HEK293T (cell line): ENCODE data around the gene ANKFN1.
"Not testable (repeated sequence)": the region's sequence is repeated elsewhere in the genome, so short reads cannot be mapped to it uniquely, and the experiment has no call there.

ENCODE experiments used
- CTCF ChIA-PET: fragments of 350-600 bp; formaldehyde crosslinking; extraction: SDS; loops from one replicate; lab custom pipeline; 2021; ENCODE audit warnings: antibody characterized with exemption, inconsistent platforms; lab: Yijun Ruan, JAX
- POLR2A ChIA-PET: fragments of 350-600 bp; formaldehyde crosslinking; extraction: SDS; loops from one replicate; lab custom pipeline; 2020; ENCODE audit warnings: antibody characterized with exemption, inconsistent platforms; lab: Yijun Ruan, JAX
- DNase-seq: peaks from one replicate; pipeline ENCODE4 v3.0.0; 2012; ENCODE audit warnings: mixed read lengths; ENCODE audit errors: extremely low spot score
- ARNT ChIP-seq: fragments of 450-650 bp; IDR thresholded peaks from 2 replicates; pipeline ENCODE4 v1.6.1; 2017; ENCODE audit warnings: mild to moderate bottlenecking
- BHLHE40 ChIP-seq: fragments of 450-650 bp; IDR thresholded peaks from 2 replicates; pipeline ENCODE4 v1.6.1; 2016; ENCODE audit warnings: mild to moderate bottlenecking, moderate library complexity, borderline replicate concordance
- CTBP1 ChIP-seq: fragments of 450-650 bp; IDR thresholded peaks from 2 replicates; pipeline ENCODE4 v1.6.1; 2016; ENCODE audit warnings: borderline replicate concordance
- ELF4 ChIP-seq: fragments of 450-650 bp; IDR thresholded peaks from 2 replicates; pipeline ENCODE4 v1.6.1; 2017; ENCODE audit warnings: antibody characterized with exemption
- FOXA1 ChIP-seq: fragments of 450-650 bp; IDR thresholded peaks from 2 replicates; pipeline ENCODE4 v1.6.1; 2016; ENCODE audit warnings: mild to moderate bottlenecking
- FOXK2 ChIP-seq: fragments of 450-650 bp; IDR thresholded peaks from 2 replicates; pipeline ENCODE4 v1.6.1; 2016; ENCODE audit warnings: mild to moderate bottlenecking
- FOXM1 ChIP-seq: fragments of 450-650 bp; IDR thresholded peaks from 2 replicates; pipeline ENCODE4 v1.6.1; 2017; ENCODE audit warnings: mild to moderate bottlenecking, borderline replicate concordance
- HDGF ChIP-seq: fragments of 450-650 bp; IDR thresholded peaks from 2 replicates; pipeline ENCODE4 v1.6.1; 2017; ENCODE audit warnings: antibody characterized with exemption, borderline replicate concordance
- L3MBTL2 ChIP-seq: fragments of 450-650 bp; conservative IDR thresholded peaks from 2 replicates; pipeline ENCODE4 v1.6.1; 2016; ENCODE audit warnings: mild to moderate bottlenecking
- LEF1 ChIP-seq: fragments of 450-650 bp; IDR thresholded peaks from 2 replicates; pipeline ENCODE4 v1.6.1; 2017; ENCODE audit warnings: mild to moderate bottlenecking, borderline replicate concordance
- NFRKB ChIP-seq: fragments of 450-650 bp; IDR thresholded peaks from 2 replicates; pipeline ENCODE4 v1.6.1; 2016; ENCODE audit warnings: mild to moderate bottlenecking, moderate library complexity
- PKNOX1 ChIP-seq: fragments of 450-650 bp; IDR thresholded peaks from 2 replicates; pipeline ENCODE4 v1.6.1; 2016
- SP1 ChIP-seq: fragments of 450-650 bp; IDR thresholded peaks from 2 replicates; pipeline ENCODE4 v1.6.1; 2017
- SUZ12 ChIP-seq: fragments of 450-650 bp; IDR thresholded peaks from 2 replicates; pipeline ENCODE4 v1.6.1; 2016; ENCODE audit warnings: mild to moderate bottlenecking
- TARDBP ChIP-seq: fragments of 450-650 bp; IDR thresholded peaks from 2 replicates; pipeline ENCODE4 v1.6.1; 2016
- ZNF384 ChIP-seq: fragments of 450-650 bp; IDR thresholded peaks from 2 replicates; pipeline ENCODE4 v1.6.1; 2016

ANKFN1 gene

GRCh38 chr17:56392321-56392720 is 239.0 kb downstream of the ANKFN1 start:
- ChIA-PET POLR2A (no interaction called here), CTCF (no interaction called here)
- TF ChIP-seq PKNOX1 (no peak), CTBP1 (no peak), SUZ12 (no peak), L3MBTL2 (no peak), FOXK2 (no peak), NFRKB (no peak), HDGF (no peak), FOXM1 (no peak), ELF4 (no peak), FOXA1 (no peak), ARNT (no peak), TARDBP (no peak), LEF1 (no peak), BHLHE40 (no peak)
- no peak for DNase-seq

- TF ChIP-seq L3MBTL2 (no peak), FOXM1 (no peak), HDGF (no peak), PKNOX1 (no peak), CTBP1 (no peak), ELF4 (no peak), LEF1 (no peak), TARDBP (no peak)
- POLR2A ChIA-PET: no interaction called here
- no peak for DNase-seq
- CTCF ChIA-PET: no interaction called here
These were observed 239.9 kb downstream of the ANKFN1 start for GRCh38 chr17:56393156-56393555.

- TF ChIP-seq BHLHE40 (no peak), SP1 (no peak), SUZ12 (no peak), ELF4 (no peak), HDGF (no peak), LEF1 (no peak), ZNF384 (no peak), FOXK2 (no peak), PKNOX1 (no peak), FOXA1 (no peak), L3MBTL2 (no peak), FOXM1 (no peak), ARNT (no peak), NFRKB (no peak), CTBP1 (no peak), TARDBP (no peak)
- DNase-seq: no peak
- ChIA-PET POLR2A (no interaction called here), CTCF (no interaction called here)
These were observed 242.5 kb downstream of the ANKFN1 start for GRCh38 chr17:56395787-56396186.

GRCh38 chr17:56407086-56407485 is 253.8 kb downstream of the ANKFN1 start:
- no peak for TF ChIP-seq CTBP1
- no peak for TF ChIP-seq L3MBTL2
- no peak for TF ChIP-seq SUZ12
- TF ChIP-seq ELF4: no peak
- TF ChIP-seq FOXA1: no peak
- TF ChIP-seq ZNF384: no peak
- no peak for TF ChIP-seq TARDBP
- TF ChIP-seq LEF1: no peak
- no peak for TF ChIP-seq HDGF
- TF ChIP-seq PKNOX1: no peak
- no peak for TF ChIP-seq NFRKB
- DNase-seq: no peak
- ChIA-PET CTCF (no interaction called here), POLR2A (no interaction called here)

GRCh38 chr17:56412356-56412755 is 259.1 kb downstream of the ANKFN1 start:
- POLR2A ChIA-PET, CTCF ChIA-PET, DNase-seq: not testable (repeated sequence)

- CTCF ChIA-PET: no interaction called here
These were observed 263.5 kb downstream of the ANKFN1 start for GRCh38 chr17:56416682-56417351.

More at GRCh38 chr17:56416682-56417351, 263.5 kb downstream of the ANKFN1 start:
- TF ChIP-seq TARDBP: no peak
- TF ChIP-seq BHLHE40: no peak
- TF ChIP-seq ELF4: no peak
- TF ChIP-seq FOXA1: no peak
- no peak for TF ChIP-seq HDGF
- TF ChIP-seq NFRKB: no peak
- TF ChIP-seq L3MBTL2: no peak
- TF ChIP-seq SUZ12: no peak
- TF ChIP-seq PKNOX1: no peak
- TF ChIP-seq LEF1: no peak
- TF ChIP-seq FOXK2: no peak
- TF ChIP-seq FOXM1: no peak
- TF ChIP-seq ARNT: no peak
- TF ChIP-seq ZNF384: no peak
- POLR2A ChIA-PET: no interaction called here
- no peak for DNase-seq
